AG08396 (cell line): ENCODE results near the gene SNAI3.
A peak's percentile ranks its signal among the peaks of the same experiment; 100 is the strongest.

Experiments
- DNase-seq: peaks from one replicate; pipeline ENCODE4 v3.0.0; 2012; ENCODE audit warnings: low spot score, mixed read lengths

Gene SNAI3

DNA sequence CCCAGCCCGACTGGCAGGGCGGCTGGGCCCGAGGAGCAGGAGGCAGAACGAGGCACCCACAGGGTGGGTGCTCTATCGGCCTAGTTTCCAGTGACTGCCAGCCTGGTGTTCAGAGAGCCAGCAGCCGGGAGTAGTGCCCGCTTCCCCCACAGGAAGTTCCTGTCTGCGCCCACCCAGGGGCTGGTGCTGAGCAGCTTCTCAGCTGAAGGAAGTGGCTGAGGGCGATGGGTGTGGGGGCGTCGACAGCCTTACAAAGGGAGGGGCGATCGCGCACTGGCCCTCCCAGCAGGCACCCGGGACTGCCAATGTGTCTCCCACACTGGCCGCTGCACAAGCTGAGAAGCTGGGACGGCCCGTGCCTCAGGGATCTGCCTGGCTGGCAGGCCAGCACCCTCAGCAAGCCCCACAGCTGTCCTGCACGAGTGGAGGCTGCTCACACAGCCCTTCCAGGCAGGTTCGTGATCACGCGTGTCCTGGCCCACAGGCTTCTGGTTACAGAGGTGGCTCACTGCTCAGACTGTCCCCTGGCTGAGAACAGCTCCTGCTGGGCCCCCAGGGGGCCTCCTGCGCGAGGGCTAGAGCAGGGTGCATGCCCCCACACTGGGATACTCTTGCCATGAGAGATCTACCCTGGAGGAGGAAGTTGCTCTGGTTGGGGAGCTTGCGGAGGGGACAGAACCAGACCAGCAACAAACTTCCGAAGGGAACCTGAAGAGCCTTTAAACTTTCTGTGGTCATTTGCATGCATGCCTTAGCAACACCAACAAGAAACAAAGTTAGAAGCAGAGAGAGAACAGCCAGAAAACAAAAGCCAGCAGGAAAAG lies 17.4 kb upstream of the SNAI3 start:
- no peak for DNase-seq

GRCh38 chr16:88702371-88703210 lies 16.3 kb upstream of the SNAI3 start:
- no peak for DNase-seq

DNA sequence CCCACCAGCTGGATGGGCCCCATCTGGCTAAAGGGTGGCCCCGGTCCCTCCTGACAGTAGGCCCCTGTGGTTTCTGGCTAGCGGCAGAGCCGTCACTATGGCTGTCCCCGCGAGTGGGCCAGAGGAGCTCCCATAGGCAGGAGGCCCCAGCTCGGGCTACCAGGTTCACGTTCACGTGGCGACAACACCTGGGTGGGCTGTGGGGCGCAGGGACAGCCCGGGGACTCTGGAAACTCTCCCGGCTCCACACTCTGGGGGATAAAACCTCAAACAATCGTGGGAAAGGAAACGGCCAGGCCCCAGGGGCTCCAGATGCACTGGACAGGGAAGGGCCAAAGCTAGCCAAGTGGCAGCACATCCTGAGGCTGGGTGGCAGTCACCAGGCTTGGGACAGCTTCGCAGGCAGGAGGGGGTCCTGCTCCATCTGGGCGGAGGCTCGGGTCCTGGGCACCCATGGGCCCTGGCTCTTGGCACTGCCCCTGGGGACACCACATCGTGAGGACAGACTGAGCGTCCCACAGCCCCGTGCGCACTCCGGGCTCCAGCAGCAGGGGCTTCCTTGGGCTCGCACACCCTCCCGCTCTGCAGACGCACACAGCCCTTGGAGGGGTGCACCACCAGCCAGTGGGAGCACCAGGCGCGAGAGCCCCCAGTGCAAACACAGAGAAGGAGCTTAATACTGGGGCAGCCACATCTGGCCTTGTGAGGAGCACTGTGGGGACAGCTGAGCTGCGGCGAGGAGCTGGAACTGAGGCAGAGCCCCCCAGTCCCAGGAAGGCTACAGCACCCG lies 15.5 kb upstream of the SNAI3 start:
- no peak for DNase-seq

GRCh38 chr16:88700636-88701482 lies 14.6 kb upstream of the SNAI3 start:
- peak; percentile 84 for DNase-seq

DNA sequence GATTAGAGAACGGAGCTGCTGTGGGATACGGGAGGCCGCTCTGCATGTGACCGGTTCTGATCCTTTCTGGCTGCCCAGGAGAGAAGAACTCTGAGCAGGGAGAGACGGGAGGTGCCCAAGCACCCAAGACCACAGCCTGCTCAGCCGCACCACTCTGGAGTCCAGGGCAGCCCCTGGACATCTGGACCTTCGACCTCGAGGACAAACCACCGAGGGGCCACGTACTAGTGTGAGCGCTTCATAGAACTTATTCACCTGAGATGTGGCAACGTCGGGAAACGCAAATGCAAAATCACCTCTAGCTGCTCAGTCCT lies 14.0 kb upstream of the SNAI3 start:
- no peak for DNase-seq

DNA sequence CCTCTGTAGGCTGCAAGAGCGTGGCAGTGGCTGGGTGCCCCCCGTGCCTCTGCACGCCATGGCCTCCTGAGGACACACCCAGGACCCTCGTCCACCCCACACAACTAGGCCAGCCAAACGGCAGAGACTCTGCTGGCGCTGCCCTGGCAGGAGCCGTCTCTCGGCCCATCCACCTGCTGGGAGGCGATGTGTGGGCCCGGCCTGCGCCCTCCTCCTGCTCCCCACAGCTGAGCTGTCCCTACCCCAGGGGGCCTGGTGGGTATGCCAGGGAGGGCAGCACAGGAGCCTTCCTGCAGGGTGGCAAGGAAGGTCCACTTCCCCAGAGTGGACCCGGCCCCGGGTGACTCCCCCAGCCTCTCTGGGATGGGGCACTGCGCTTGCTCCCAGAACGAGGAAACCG lies 12.9 kb upstream of the SNAI3 start:
- no peak for DNase-seq

GRCh38 chr16:88698646-88699045 lies 12.3 kb upstream of the SNAI3 start:
- DNase-seq: no peak

DNA sequence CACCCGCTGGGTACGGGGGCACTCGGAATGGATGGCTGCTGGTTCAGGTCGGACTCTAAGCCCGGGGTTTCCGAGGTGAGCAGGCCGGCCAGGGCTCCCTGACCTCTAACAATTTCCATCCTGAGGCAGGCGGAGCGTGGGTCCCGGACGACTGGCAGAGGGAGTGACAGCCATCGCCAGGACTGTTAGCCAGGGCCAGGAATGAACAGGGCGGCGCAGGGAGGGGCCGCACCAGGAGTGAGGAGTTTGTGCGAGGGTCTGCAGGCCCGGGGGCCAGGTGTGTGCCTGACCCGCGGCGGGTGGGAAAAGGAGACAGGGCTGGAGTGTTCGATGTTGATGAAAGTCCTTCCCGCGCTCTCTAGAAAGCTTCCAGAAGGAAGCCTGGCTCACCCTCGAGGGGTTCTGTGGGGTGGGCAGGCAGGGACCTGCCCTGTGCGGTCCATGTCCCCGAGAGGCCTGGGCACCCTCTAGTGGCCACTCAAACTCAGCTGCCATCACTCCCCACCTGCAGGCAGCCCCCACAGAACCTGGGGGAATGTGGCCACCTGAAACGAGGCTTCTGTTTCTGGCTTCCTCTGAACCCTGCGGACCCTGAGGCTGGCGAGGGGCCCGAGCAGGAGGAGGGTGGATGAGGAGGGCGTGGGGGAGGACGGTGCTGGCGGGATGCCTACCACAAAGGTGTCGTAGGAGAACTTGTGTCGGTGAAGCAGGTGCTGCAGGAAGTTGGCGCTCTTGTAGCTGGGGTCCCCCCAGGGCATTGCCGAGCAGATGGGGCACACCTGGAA lies 11.7 kb upstream of the SNAI3 start:
- DNase-seq: no peak

DNA sequence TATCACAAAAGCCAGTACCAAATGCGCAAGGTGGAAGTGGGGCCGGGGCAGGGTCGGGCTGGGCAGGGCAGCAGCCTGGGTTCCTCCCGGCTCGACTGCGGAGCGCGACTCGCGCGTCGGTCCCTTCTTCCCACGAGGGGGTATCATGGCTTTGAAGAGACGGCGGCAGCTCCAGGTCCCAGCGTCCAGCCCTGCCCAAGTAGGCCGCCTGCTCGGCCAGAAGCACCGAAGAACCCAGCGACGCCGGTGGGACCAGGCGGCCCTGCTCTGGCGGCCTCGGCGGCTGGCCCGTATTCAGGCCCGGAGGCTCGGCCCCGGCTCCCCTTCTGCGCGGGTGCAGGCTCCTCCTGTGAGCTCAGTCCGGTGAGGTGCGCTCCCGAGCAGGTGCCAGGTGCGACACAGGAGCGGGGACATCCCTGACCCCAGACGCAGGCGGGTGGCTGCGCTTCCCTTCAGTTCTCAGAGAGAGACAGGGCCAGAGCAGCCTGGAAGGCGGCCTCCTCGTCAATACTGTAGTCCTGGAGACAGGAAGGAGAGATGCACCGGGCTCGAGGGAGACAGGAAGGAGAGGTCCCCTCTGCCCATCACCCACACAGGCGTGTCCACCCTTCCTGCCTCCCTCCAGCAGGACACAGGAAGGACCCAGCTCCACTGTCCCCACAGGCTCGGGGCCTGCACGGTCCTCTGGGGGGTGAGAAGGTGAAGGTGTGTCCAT lies 11.0 kb upstream of the SNAI3 start:
- DNase-seq: no peak

DNA sequence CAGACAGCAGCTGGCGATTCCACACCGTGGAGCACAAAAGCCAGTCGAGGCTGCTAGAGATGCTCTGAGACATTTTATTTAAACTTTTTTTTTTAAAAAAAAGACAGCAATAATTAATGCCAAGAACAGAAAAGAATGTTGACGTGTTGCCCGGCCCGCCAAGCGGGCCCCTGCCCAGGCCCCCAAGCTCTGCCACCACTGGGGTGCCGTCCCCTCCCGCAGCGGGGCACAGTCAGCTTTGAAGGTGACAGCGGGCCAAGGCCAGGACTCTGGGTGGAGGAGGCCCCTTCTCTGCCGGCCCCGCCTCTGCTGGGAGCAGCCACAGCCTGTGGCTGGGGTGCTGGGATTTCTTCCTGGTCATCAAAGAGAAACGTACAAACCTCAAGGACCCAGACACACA lies 10.1 kb upstream of the SNAI3 start:
- no peak for DNase-seq

GRCh38 chr16:88695753-88696152 lies 9.4 kb upstream of the SNAI3 start:
- no peak for DNase-seq

DNA sequence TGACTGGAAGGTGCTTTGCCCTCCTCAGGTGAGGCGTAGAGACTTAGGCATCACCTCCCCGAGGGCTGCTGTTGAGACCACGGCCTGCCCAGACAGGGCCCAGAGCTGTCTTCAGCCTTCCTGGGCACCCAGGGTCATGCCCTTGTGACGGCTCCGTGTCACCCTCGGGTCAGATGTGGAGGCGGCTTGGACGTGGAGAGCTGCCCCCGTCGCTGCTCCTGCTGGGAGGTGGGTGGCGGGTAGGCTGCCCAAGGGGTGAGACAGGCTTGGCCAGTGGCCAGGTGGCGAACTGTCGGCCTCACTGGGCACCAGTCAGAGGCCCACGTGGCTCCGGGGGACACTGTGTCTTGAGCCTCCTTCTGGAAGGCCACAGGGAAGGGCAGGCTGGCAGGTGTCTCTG lies 8.9 kb upstream of the SNAI3 start:
- no peak for DNase-seq

DNA sequence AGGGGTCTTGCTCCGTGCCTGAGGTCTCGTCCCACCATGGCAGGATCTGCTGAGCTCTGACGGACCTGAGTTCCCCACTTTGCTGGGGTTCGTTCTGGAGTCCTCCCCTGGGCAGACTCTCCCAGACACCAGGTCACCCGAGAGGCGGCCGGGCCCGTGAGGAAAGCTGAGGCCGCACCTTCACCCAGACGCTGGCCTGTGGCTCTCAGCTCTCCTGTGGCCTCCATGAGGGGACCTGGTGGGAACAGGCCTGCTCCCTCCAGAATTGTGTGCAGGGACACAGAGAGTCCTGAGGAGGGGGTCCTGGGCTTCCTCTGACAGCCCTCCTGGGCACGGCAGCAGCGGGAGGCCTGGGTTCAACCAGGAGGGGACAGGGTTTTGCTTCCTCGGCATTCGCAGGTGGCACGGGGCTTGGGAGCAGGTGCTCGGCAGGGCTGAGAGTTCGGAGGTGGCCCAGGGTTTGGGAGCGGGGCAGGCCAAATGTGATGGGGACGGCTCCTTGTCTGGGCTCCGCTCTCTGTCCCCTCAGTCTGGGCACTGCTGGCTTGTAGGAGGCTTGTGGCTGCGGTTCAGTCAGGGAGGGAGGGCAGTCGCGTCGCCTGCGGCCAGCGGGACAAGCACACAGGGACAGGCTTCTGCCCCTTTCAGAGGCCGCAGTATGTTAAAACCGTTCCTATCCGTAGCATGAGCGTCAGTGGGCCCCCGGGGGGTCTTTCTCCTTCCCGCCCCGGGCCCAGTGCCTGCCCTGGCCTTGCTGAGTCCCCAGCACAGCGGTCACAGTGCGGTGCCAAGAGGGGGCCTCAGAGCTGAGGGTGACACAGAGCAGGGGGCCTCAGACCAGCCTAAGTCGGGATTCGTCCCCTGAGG lies 8.1 kb upstream of the SNAI3 start:
- DNase-seq: no peak

GRCh38 chr16:88693420-88694177 lies 7.3 kb upstream of the SNAI3 start:
- DNase-seq: no peak

GRCh38 chr16:88692861-88693260 lies 6.6 kb upstream of the SNAI3 start:
- no peak for DNase-seq

DNA sequence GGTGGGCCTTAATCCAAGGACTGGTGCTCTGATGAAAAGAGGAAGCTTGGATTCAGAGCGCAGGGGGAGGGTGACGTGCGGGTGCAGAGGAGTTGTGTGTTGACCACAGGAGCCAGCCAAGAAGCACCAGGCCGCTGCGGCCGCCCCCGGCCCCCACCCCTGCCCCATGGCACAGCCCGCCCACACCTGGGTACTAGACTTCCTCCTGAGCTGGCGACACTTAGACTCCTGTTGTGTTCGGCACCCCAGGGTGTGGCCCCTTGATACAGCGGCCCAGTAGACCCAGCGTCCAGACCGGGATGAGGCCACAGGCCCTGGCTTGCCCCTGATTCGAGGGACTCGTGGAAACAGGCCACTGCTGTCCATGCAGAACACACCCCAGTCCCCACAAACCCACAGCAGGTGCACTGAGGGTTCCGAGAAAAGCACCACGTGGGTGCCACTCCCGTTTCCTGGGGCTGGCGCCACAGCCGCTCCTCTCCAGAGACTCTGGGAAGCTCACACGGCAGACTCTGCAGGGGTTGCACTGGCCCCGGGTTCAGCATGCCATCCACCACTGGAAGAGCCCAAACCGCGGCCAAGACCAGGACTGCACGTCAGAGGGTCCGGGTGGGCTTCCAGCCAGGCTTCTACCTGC lies 5.7 kb upstream of the SNAI3 start:
- no peak for DNase-seq

- DNase-seq: no peak
These were observed 5.0 kb upstream of the SNAI3 start for GRCh38 chr16:88691129-88691813.
